Fibroblast of upper back skin (primary cell): Measurements from ENCODE around the gene HADHB.
"Not testable (repeated sequence)": the region's sequence is repeated elsewhere in the genome, so short reads cannot be mapped to it uniquely, and the experiment has no call there.

ENCODE experiments used
- DNase-seq: peaks from one replicate; pipeline ENCODE4 v3.0.0-alpha.2; 2013

The HADHB gene

GRCh38 chr2:26331321-26331720, 86.6 kb downstream of the HADHB start:
- not testable (repeated sequence) for DNase-seq

- no peak for DNase-seq
These were observed 88.6 kb downstream of the HADHB start for GRCh38 chr2:26333293-26333692.

GRCh38 chr2:26335231-26335630, 90.5 kb downstream of the HADHB start:
- no peak for DNase-seq

GRCh38 chr2:26336719-26337118, 92.0 kb downstream of the HADHB start:
- no peak for DNase-seq

- no peak for DNase-seq
These were observed 92.6 kb downstream of the HADHB start for GRCh38 chr2:26337298-26337697.
